Stimulated activated CD4-positive, alpha-beta T cell treated with anti-CD3 and anti-CD28 coated beads, Interleukin-1b, Interleukin-23, amount 100 ng/mL, for 4 hours (primary cell): ENCODE results near the gene VIPAS39.
"Not testable (repeated sequence)": the region's sequence is repeated elsewhere in the genome, so short reads cannot be mapped to it uniquely, and the experiment has no call there.

Experiments used
- DNase-seq, 2 donors: peaks; one replicate each; pipeline ENCODE4 v3.0.0-alpha.2; 2020; ENCODE audit warnings: low read depth in 2 of 2

VIPAS39 gene

DNA sequence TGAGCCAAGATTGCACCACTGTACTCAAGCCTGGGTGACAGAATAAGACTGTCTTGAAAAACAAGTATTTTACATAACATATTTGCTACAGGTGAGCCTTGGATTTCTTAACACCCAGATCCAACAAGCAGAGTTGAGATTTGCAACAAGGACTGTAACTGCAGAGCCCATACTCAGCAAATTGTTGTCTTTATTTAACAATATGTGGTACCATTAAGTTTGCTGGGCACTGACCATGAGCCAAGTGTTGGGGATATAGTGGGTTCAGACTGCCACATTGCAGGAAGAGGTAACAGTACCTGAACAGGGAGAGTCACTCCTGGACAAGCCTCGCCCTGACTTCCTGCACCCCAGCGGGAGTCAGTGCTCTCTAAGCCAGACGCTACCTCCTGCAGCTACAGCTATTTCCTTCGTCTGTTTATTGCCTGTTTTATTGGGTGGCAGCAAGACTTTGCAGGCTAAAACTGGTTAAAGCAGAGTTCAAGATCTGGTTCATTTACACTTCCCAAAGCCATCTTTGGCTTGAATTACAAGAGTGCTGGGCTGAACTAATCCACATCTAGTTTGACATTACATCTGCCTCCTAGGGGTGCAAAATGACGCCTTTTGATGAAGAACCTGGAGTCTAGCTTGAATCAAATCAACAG is 12.9 kb upstream of the VIPAS39 start:
- no peak for DNase-seq

- DNase-seq: no peak
Measured at GRCh38 chr14:77469539-77469938, 12.1 kb upstream of the VIPAS39 start.

DNA sequence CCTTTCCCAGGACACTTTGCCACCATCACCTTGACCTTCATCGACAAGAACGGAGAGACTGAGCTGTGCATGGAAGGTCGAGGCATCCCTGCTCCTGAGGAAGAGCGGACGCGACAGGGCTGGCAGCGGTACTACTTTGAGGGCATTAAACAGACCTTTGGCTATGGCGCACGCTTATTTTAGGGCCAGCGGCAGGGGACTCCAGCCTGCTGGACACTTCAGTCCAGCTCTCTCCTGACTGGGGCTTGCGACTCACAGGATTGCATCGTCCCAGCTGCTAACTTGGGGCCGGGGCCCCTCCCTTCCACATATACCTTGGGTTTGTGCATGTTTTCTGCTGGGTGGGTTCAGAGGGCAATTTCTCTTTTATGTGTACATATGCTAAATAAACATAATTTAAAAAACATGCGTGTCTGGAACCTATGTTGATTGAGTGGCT is 11.7 kb upstream of the VIPAS39 start:
- no peak for DNase-seq

GRCh38 chr14:77467801-77468200 is 10.4 kb upstream of the VIPAS39 start:
- DNase-seq: no peak

DNA sequence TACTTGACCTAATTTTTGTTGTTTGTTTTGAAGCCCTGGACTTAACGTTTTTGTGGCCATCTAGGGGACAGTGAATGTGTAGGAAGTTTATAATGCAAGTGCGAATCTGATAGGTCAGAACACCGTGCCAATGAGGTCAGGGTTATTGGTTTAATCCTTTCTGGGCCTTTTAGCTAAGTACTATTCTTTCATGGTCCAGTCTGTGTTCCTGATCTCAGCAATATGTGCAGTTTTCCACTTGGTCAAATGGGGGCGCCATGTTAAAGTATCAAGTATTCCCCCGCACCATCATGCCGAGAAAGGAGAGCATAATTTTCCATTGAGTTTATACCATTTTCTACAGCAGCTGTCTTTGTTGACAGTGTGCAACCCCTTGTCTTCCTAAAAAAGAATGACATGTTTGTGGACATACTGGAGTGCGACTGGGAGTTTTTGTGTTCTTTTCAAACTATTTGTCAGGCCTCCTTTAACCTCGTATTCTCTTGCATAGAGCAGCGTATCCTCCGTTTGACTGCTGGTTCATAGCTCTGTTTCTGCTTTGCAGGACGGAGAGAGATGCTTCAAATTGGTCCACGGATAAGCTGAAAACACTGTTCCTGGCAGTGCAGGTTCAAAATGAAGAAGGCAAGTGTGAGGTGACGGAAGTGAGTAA is 1.8 kb upstream of the VIPAS39 start:
- peak; percentile 30 to 39 for DNase-seq

- DNase-seq: peak in 1 of 2 donors; percentile 22
Measured at GRCh38 chr14:77458249-77458950, 999 bp upstream of the VIPAS39 start.

- DNase-seq: no peak
Measured at GRCh38 chr14:77457115-77457521, 283 bp downstream of the VIPAS39 start.

- DNase-seq: no peak
Measured at GRCh38 chr14:77455966-77456640, 1.3 kb downstream of the VIPAS39 start.

- DNase-seq: no peak
Measured at GRCh38 chr14:77442196-77442595, 15.2 kb downstream of the VIPAS39 start.

GRCh38 chr14:77439861-77440260 is 17.5 kb downstream of the VIPAS39 start:
- no peak for DNase-seq

GRCh38 chr14:77438596-77438995 is 18.8 kb downstream of the VIPAS39 start:
- DNase-seq: no peak

DNA sequence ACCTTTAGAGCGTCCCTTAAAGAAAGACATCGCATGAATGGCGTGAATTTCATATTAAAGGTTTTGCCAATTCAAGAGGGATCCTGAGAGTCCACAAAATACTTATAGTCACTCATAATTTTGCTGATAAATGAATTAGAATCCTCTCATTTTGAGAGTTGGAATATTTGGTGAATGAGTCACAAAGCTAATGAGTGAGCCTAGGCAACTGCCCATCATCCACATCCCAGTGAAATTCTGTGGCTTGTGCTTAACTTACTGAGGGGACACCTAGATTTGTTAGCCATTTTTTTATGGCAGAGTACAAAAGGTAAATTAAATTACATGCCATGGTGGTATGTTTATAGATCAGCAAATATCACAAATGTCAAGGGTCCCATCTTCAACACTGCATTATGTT is 21.4 kb downstream of the VIPAS39 start:
- no peak for DNase-seq

DNA sequence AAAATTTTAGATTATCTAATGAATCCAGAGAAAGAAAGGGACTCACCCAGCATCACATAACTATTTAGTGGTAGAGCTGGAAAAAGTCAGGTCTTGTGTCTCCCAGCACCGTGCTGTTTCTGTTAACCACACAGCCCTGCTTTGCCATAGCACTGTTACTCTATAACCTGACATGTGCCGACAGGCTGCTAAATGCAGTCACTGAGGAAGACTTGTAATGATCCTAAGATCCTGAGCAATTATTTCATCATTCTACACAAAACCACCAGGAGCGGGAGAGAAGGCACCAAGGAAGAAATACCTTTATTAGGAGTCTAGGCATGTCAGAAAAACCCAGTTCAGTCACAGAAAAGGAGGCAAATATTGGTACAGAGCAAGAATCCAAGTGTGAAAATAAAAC is 31.0 kb downstream of the VIPAS39 start:
- DNase-seq: no peak

GRCh38 chr14:77424862-77425261 is 32.5 kb downstream of the VIPAS39 start:
- DNase-seq: no peak

DNA sequence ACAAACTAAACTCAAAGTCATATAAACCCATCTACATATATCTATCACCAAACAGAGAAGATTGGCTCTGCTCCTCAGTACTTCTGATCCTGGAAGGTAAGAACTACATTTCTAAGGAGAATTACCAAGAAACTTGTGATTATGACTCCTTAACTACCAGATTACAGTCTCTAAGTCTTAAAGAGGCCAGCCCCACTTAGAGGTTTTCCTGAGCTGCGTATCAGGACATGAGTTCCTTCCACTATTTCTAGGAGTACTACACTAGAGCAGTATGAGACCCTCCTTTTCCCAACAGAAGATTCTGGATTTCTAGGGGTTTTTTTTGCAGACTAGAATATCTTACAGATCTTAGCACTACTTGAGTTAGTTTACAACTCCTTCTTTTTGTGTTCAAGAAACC is 34.0 kb downstream of the VIPAS39 start, which contains the start of gene NOXRED1:
Gene NOXRED1 (minus strand): TSS at position 101 of the 400 bp plus-strand sequence. CDS start 634 bp downstream, outside the sequence.
- DNase-seq: no peak

DNA sequence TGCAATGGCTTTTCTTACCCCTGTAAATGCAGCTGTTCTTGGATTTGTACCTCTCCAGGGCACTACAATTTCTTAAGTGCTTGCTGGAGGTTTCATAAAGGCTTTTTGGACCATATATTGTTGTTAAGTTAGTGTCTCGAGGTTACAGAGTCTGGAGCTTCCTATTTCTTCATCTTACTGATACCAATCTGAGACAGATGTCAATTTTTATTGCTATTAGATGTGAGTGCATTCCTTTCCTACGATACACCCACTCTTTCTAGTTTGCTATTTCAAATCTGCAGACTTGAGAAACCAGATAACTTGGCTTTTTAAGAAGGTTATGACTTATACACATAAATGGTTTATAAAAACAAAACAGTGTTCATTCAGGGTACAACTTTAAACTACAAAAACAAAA is 36.2 kb downstream of the VIPAS39 start:
- DNase-seq: no peak

DNA sequence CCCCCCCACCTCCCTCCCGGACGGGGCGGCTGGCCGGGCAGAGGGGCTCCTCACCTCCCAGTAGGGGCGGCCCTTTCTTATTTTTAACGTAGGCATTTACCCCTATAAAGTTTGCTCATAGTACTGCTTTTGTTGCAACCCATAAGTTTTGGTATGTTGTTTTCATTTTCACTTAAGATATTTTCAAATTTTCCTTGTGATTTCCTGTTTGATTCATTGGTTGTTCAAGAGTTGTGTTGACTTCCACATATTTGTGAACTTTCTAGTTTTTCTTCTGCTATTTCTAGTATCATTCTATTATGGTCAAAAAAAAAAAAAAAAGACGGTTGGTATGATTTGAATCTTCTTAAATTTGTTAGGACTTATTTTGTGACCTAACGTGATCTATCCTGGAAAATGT is 40.6 kb downstream of the VIPAS39 start:
- no peak for DNase-seq

DNA sequence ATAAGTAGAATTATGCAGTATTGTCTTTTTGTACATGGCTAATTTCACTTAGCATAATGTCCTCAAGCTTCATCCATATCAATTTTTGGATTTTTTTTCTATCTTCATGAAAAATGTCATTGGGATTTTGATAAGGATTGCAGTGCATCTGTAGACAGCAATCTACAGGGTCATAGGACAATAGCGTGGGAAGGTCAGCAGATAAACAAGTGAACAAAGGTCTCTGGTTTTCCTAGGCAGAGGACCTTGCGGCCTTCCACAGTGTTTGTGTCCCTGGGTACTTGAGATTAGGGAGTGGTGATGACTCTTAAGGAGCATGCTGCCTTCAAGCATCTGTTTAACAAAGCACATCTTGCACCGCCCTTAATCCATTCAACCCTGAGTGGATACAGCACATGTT is 41.3 kb downstream of the VIPAS39 start:
- DNase-seq: not testable (repeated sequence)

- not testable (repeated sequence) for DNase-seq
Measured at GRCh38 chr14:77415403-77416030, 41.9 kb downstream of the VIPAS39 start.

GRCh38 chr14:77409131-77409533 is 48.3 kb downstream of the VIPAS39 start:
- no peak for DNase-seq

DNA sequence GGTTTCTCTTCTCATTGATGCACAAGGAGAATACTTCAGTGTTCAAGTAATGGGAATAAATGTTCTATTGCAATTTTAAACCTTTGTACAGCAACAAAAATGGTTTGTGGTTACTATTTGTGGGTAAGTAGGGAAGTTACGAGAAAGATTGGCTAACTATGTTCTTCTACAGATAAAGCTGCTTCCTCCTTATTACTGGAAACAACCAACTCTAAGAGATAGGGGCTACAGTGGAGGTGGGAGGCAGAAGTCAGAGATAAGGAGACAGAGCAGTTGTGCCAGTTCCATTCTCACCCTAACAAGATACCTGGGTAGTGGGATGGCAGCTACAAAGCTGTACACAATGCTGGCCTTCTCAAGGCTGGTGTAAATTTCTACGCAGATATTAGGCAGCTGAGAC is 50.2 kb downstream of the VIPAS39 start:
- DNase-seq: no peak

DNA sequence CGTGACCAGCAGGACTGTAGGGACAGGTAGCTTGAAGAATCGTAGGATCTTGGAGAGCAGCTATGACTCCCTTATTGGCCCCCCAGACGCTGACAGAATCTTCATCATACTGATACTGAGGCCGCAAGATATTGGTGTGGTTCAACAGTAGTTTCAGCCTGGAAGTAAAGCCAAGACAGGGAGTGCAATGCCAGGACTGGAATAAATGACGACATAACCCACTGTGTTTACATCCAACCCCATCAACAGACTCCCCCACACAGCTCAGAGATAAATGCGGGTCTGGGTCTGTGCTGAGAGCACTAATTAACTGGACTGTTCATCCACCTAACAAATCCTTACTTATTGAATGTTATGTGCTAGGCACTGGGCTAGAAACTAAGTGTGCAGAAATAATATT is 50.7 kb downstream of the VIPAS39 start:
- no peak for DNase-seq
